ENCODE data around the gene HTR6. TPM values are rescaled to one million over a fixed set of nuclear protein-coding genes. Genes with fewer than 3 reads are reported as not detected.

HTR6 gene
- total RNA-seq, 1 experiment from 2014 or later: 0.14 TPM

GRCh38 chr1:19650416-19651140 is 14.1 kb upstream of the HTR6 start:
- in situ Hi-C loops (cut with HindIII; ENCODE audit: low sequenced_read_pairs): no loop called here
- peak; percentile 46 for DNase-seq (ENCODE audit: low spot score)

GRCh38 chr1:19651141-19651737 is 13.4 kb upstream of the HTR6 start:
- DNase-seq (ENCODE audit: low spot score): peak; percentile 50
- in situ Hi-C loops (cut with HindIII; ENCODE audit: low sequenced_read_pairs): no loop called here

GRCh38 chr1:19654386-19654785 is 10.3 kb upstream of the HTR6 start:
- DNase-seq (ENCODE audit: low spot score): no peak

GRCh38 chr1:19654886-19655717 is 9.6 kb upstream of the HTR6 start:
- DNase-seq (ENCODE audit: low spot score): no peak
- in situ Hi-C loops (cut with HindIII; ENCODE audit: low sequenced_read_pairs): no loop called here

More at GRCh38 chr1:19654386-19654785, 10.3 kb upstream of the HTR6 start:
- in situ Hi-C loops (cut with HindIII; ENCODE audit: low sequenced_read_pairs): no loop called here

GRCh38 chr1:19655718-19656080 is 9.0 kb upstream of the HTR6 start:
- in situ Hi-C loops (cut with HindIII; ENCODE audit: low sequenced_read_pairs): no loop called here
- DNase-seq (ENCODE audit: low spot score): no peak

GRCh38 chr1:19656134-19656779 is 8.4 kb upstream of the HTR6 start:
- no peak for DNase-seq (ENCODE audit: low spot score)
- in situ Hi-C loops (cut with HindIII; ENCODE audit: low sequenced_read_pairs): no loop called here

GRCh38 chr1:19656780-19657466 is 7.8 kb upstream of the HTR6 start:
- in situ Hi-C loops (cut with HindIII; ENCODE audit: low sequenced_read_pairs): no loop called here
- no peak for DNase-seq (ENCODE audit: low spot score)

GRCh38 chr1:19657511-19657910 is 7.2 kb upstream of the HTR6 start:
- no peak for DNase-seq (ENCODE audit: low spot score)
- in situ Hi-C loops (cut with HindIII; ENCODE audit: low sequenced_read_pairs): no loop called here

- DNase-seq (ENCODE audit: low spot score): no peak
- in situ Hi-C loops (cut with HindIII; ENCODE audit: low sequenced_read_pairs): no loop called here
Measured at GRCh38 chr1:19658186-19658585, 6.5 kb upstream of the HTR6 start.

- in situ Hi-C loops (cut with HindIII; ENCODE audit: low sequenced_read_pairs): no loop called here
- peak; percentile 47 for DNase-seq (ENCODE audit: low spot score)
Measured at GRCh38 chr1:19661721-19662228, 2.9 kb upstream of the HTR6 start.

GRCh38 chr1:19662313-19662712 is 2.4 kb upstream of the HTR6 start:
- in situ Hi-C loops (cut with HindIII; ENCODE audit: low sequenced_read_pairs): no loop called here
- no peak for DNase-seq (ENCODE audit: low spot score)

GRCh38 chr1:19665186-19665495 is 466 bp downstream of the HTR6 start:
- DNase-seq (ENCODE audit: low spot score): no peak
- in situ Hi-C loops (cut with HindIII; ENCODE audit: low sequenced_read_pairs): no loop called here

GRCh38 chr1:19665496-19666465 is 1.1 kb downstream of the HTR6 start:
- DNase-seq (ENCODE audit: low spot score): no peak
- in situ Hi-C loops (cut with HindIII; ENCODE audit: low sequenced_read_pairs): no loop called here

GRCh38 chr1:19668888-19669287 is 4.2 kb downstream of the HTR6 start:
- in situ Hi-C loops (cut with HindIII; ENCODE audit: low sequenced_read_pairs): no loop called here
- DNase-seq (ENCODE audit: low spot score): no peak

GRCh38 chr1:19670787-19671186 is 6.1 kb downstream of the HTR6 start:
- in situ Hi-C loops (cut with HindIII; ENCODE audit: low sequenced_read_pairs): no loop called here
- no peak for DNase-seq (ENCODE audit: low spot score)

GRCh38 chr1:19672237-19672636 is 7.6 kb downstream of the HTR6 start:
- DNase-seq (ENCODE audit: low spot score): no peak
- in situ Hi-C loops (cut with HindIII; ENCODE audit: low sequenced_read_pairs): no loop called here

GRCh38 chr1:19675797-19676196 is 11.1 kb downstream of the HTR6 start:
- DNase-seq (ENCODE audit: low spot score): no peak
- in situ Hi-C loops (cut with HindIII; ENCODE audit: low sequenced_read_pairs): no loop called here

GRCh38 chr1:19676438-19676922 is 11.8 kb downstream of the HTR6 start:
- no peak for DNase-seq (ENCODE audit: low spot score)
- in situ Hi-C loops (cut with HindIII; ENCODE audit: low sequenced_read_pairs): no loop called here
